GM19023 (cell line): ENCODE results near the gene REEP2.

Experiments used
- ATAC-seq: cut with Tn5 transposase; IDR thresholded peaks from one replicate; pipeline ENCODE4 v1.9.1; 2021; ENCODE audit warnings: mild to moderate bottlenecking, moderate library complexity; ENCODE audit not compliant: unreplicated experiment

The REEP2 gene

GRCh38 chr5:138448481-138449398, 9.9 kb downstream of the REEP2 start:
- ATAC-seq: no peak

GRCh38 chr5:138449501-138450239, 10.8 kb downstream of the REEP2 start:
- ATAC-seq: peak; percentile 80

GRCh38 chr5:138450971-138451370, 12.1 kb downstream of the REEP2 start:
- ATAC-seq: no peak

GRCh38 chr5:138452720-138453119, 13.9 kb downstream of the REEP2 start:
- no peak for ATAC-seq

- no peak for ATAC-seq
Measured at GRCh38 chr5:138453590-138453989, 14.7 kb downstream of the REEP2 start.

GRCh38 chr5:138454121-138454520, 15.3 kb downstream of the REEP2 start:
- no peak for ATAC-seq

- no peak for ATAC-seq
Measured at GRCh38 chr5:138455232-138455930, 16.5 kb downstream of the REEP2 start.

- ATAC-seq: no peak
Measured at GRCh38 chr5:138457531-138458275, 18.8 kb downstream of the REEP2 start.

- no peak for ATAC-seq
Measured at GRCh38 chr5:138458384-138458783, 19.5 kb downstream of the REEP2 start.

- ATAC-seq: no peak
Measured at GRCh38 chr5:138458856-138459255, 20.0 kb downstream of the REEP2 start.

GRCh38 chr5:138459311-138459933, 20.6 kb downstream of the REEP2 start:
- no peak for ATAC-seq

GRCh38 chr5:138460032-138460693, 21.3 kb downstream of the REEP2 start:
- ATAC-seq: no peak

- ATAC-seq: no peak
Measured at GRCh38 chr5:138461343-138462125, 22.7 kb downstream of the REEP2 start.

- ATAC-seq: no peak
Measured at GRCh38 chr5:138463419-138464007, 24.7 kb downstream of the REEP2 start.

- peak; percentile 44 for ATAC-seq
Measured at GRCh38 chr5:138464008-138464387, 25.1 kb downstream of the REEP2 start.

- ATAC-seq: peak; percentile 73
Measured at GRCh38 chr5:138464388-138465260, 25.8 kb downstream of the REEP2 start.

- peak; percentile 62 for ATAC-seq
Measured at GRCh38 chr5:138465261-138466124, 26.6 kb downstream of the REEP2 start, which contains the start of gene EGR1. TSS of gene EGR1 (plus strand) at chr5:138465479. CDS start at chr5:138465762, 283 bp downstream.
